Stimulated activated naive B cell treated with anti-CD40 and anti-IgM and Interleukin-4, amounts not matched to agents 10 μg/mL and 1 μg/mL and 100 μg/mL, for 72 hours (primary cell): ENCODE measurements around the gene PCDHGB1.
"Not testable (repeated sequence)": the region's sequence is repeated elsewhere in the genome, so short reads cannot be mapped to it uniquely, and the experiment has no call there.

Experiments
- ATAC-seq, 2 donors: fragments of 150-1000 bp; cut with Tn5 transposase; replicated peaks; 2 replicates each; pipeline ENCODE4 v1.10.0; 2021; ENCODE audit warnings: moderate library complexity in 1 of 2
- DNase-seq: peaks from one replicate; pipeline ENCODE4 v3.0.0; 2021
- H3K27ac Mint-ChIP-seq: one replicate; pipeline ENCODE4 v1.8.0; 2022; ENCODE audit warnings: mild to moderate bottlenecking, mixed read lengths
- H3K27me3 Mint-ChIP-seq, 2 donors: one replicate each; pipeline ENCODE4 v1.8.0; 2022; ENCODE audit warnings: mixed read lengths in 2 of 2
- H3K36me3 Mint-ChIP-seq, 2 donors: one replicate each; pipeline ENCODE4 v1.8.0; 2022; ENCODE audit warnings: mixed read lengths in 2 of 2, mild to moderate bottlenecking in 1 of 2
- H3K4me1 Mint-ChIP-seq, 2 donors: one replicate each; pipeline ENCODE4 v1.8.0; 2022; ENCODE audit warnings: mixed read lengths in 2 of 2, mild to moderate bottlenecking in 1 of 2
- H3K4me3 Mint-ChIP-seq, 2 donors: one replicate each; pipeline ENCODE4 v1.8.0; 2022; ENCODE audit warnings: mild to moderate bottlenecking in 2 of 2, mixed read lengths in 2 of 2, moderate library complexity in 1 of 2
- H3K9me3 Mint-ChIP-seq, 2 donors: one replicate each; pipeline ENCODE4 v1.8.0; 2022; ENCODE audit warnings: mixed read lengths in 2 of 2, mild to moderate bottlenecking in 1 of 2

Gene PCDHGB1

GRCh38 chr5:141349917-141350619 lies at the start of gene PCDHGB1:
PCDHGB1 (plus strand) TSS chr5:141350099; CDS start chr5:141350261, 162 bp downstream.
- Mint-ChIP-seq H3K4me1 (peaks cover 0 to 1% of the 10 kb centered on the region in 2 donors), H3K27ac (no peak within 1 kb of the TSS), H3K36me3 (peaks cover 14 to 27% of the 10 kb centered on the region in 2 donors), H3K4me3 (peak within 1 kb of the TSS in 1 of 2 donors; percentile 44), H3K9me3 (peaks cover 19 to 22% of the 10 kb centered on the region in 2 donors), H3K27me3 (peaks cover 54 to 74% of the 10 kb centered on the region in 2 donors)
- DNase-seq (no peak), ATAC-seq (no peak)

- peaks cover 49 to 68% of the 10 kb centered on the region in 2 donors for H3K36me3 Mint-ChIP-seq
- no peak within 1 kb of the TSS for H3K4me3 Mint-ChIP-seq
- H3K27ac Mint-ChIP-seq, result no peak within 1 kb of the TSS
- no peak for ATAC-seq
- no peaks in the 10 kb centered on the region for H3K27me3 Mint-ChIP-seq
- H3K4me1 Mint-ChIP-seq, result no peaks in the 10 kb centered on the region
- DNase-seq, result no peak
- peaks cover 37 to 40% of the 10 kb centered on the region in 2 donors for H3K9me3 Mint-ChIP-seq
Measured at GRCh38 chr5:141303756-141304155, 46.1 kb upstream of the PCDHGB1 start, which contains the start of gene SLC25A2. SLC25A2 (minus strand) TSS chr5:141304049; CDS start chr5:141303865, 184 bp downstream.

GRCh38 chr5:141306630-141307029 lies 43.3 kb upstream of the PCDHGB1 start:
- peaks cover 1 to 4% of the 10 kb centered on the region in 2 donors for H3K4me1 Mint-ChIP-seq
- ATAC-seq (no peak), DNase-seq (no peak)
- no peak overlapping the region for H3K4me3 Mint-ChIP-seq
- H3K36me3 Mint-ChIP-seq, result peaks cover 65 to 79% of the 10 kb centered on the region in 2 donors
- H3K27ac Mint-ChIP-seq, result no peak overlapping the region
- peaks cover 42 to 43% of the 10 kb centered on the region in 2 donors for H3K9me3 Mint-ChIP-seq
- no peaks in the 10 kb centered on the region for H3K27me3 Mint-ChIP-seq

- no peaks in the 10 kb centered on the region for H3K27me3 Mint-ChIP-seq
- DNase-seq (no peak), ATAC-seq (no peak)
- peaks cover 29 to 35% of the 10 kb centered on the region in 2 donors for H3K9me3 Mint-ChIP-seq
- H3K4me1 Mint-ChIP-seq, result peaks cover 15 to 21% of the 10 kb centered on the region in 2 donors
- peaks cover 83 to 88% of the 10 kb centered on the region in 2 donors for H3K36me3 Mint-ChIP-seq
- H3K4me3 Mint-ChIP-seq, result no peak overlapping the region
- H3K27ac Mint-ChIP-seq, result no peak overlapping the region
Measured at GRCh38 chr5:141313711-141314110, 36.2 kb upstream of the PCDHGB1 start.

GRCh38 chr5:141316963-141317362 lies 32.9 kb upstream of the PCDHGB1 start:
- ATAC-seq, H3K4me3 Mint-ChIP-seq, DNase-seq, H3K27me3 Mint-ChIP-seq: not testable (repeated sequence)
- peak overlapping the region; percentile 37 for H3K27ac Mint-ChIP-seq
- peaks cover 29 to 31% of the 10 kb centered on the region in 2 donors for H3K9me3 Mint-ChIP-seq
- H3K4me1 Mint-ChIP-seq, result peaks cover 26 to 36% of the 10 kb centered on the region in 2 donors
- H3K36me3 Mint-ChIP-seq, result peaks cover 77 to 82% of the 10 kb centered on the region in 2 donors

- H3K36me3 Mint-ChIP-seq, result peaks cover 59 to 60% of the 10 kb centered on the region in 2 donors
- peak overlapping the region; percentile 97 to 99 for H3K4me3 Mint-ChIP-seq
- H3K27me3 Mint-ChIP-seq, result no peaks in the 10 kb centered on the region
- no peak for ATAC-seq
- H3K4me1 Mint-ChIP-seq, result peaks cover 23 to 36% of the 10 kb centered on the region in 2 donors
- no peak for DNase-seq
- H3K27ac Mint-ChIP-seq, result peak overlapping the region; percentile 100
- peaks cover 25 to 29% of the 10 kb centered on the region in 2 donors for H3K9me3 Mint-ChIP-seq
Measured at GRCh38 chr5:141319202-141319601, 30.7 kb upstream of the PCDHGB1 start.

GRCh38 chr5:141319699-141320098 lies 30.2 kb upstream of the PCDHGB1 start:
- DNase-seq (no peak), ATAC-seq (no peak)
- no peaks in the 10 kb centered on the region for H3K27me3 Mint-ChIP-seq
- H3K4me1 Mint-ChIP-seq, result peaks cover 23 to 36% of the 10 kb centered on the region in 2 donors
- H3K4me3 Mint-ChIP-seq, result peak overlapping the region; percentile 97 to 99
- peak overlapping the region; percentile 100 for H3K27ac Mint-ChIP-seq
- H3K36me3 Mint-ChIP-seq, result peaks cover 55 to 56% of the 10 kb centered on the region in 2 donors
- H3K9me3 Mint-ChIP-seq, result peaks cover 23 to 28% of the 10 kb centered on the region in 2 donors

- H3K27ac Mint-ChIP-seq, result peak within 1 kb of the TSS; percentile 100
- H3K36me3 Mint-ChIP-seq, result peaks cover 47 to 48% of the 10 kb centered on the region in 2 donors
Measured at GRCh38 chr5:141320225-141321169, 29.4 kb upstream of the PCDHGB1 start, which contains the start of gene TAF7. TAF7 (minus strand) TSS chr5:141320784; CDS start chr5:141320044, 740 bp downstream.

GRCh38 chr5:141322261-141322660 lies 27.6 kb upstream of the PCDHGB1 start:
- H3K27me3 Mint-ChIP-seq, result peaks cover 12 to 13% of the 10 kb centered on the region in 2 donors
- H3K27ac Mint-ChIP-seq, result no peak overlapping the region
- H3K4me3 Mint-ChIP-seq, result peak overlapping the region in 1 of 2 donors; percentile 17
- no peak for ATAC-seq
- H3K9me3 Mint-ChIP-seq, result peaks cover 16% of the 10 kb centered on the region in 2 donors
- no peak for DNase-seq
- peaks cover 18 to 32% of the 10 kb centered on the region in 2 donors for H3K4me1 Mint-ChIP-seq
- H3K36me3 Mint-ChIP-seq, result peaks cover 33 to 34% of the 10 kb centered on the region in 2 donors

More at GRCh38 chr5:141320225-141321169, 29.4 kb upstream of the PCDHGB1 start, which contains the start of gene TAF7:
- Mint-ChIP-seq H3K4me3 (peak within 1 kb of the TSS; percentile 97 to 99), H3K4me1 (peaks cover 16 to 29% of the 10 kb centered on the region in 2 donors), H3K27me3 (no peaks in the 10 kb centered on the region), H3K9me3 (peaks cover 19 to 20% of the 10 kb centered on the region in 2 donors)
- ATAC-seq, result peak; percentile 95 to 96
- DNase-seq, result peak; percentile 92

GRCh38 chr5:141326088-141326854 lies 23.6 kb upstream of the PCDHGB1 start:
- ATAC-seq (peak; percentile 92 to 94), DNase-seq (peak; percentile 51)
- Mint-ChIP-seq H3K27me3 (peaks cover 35 to 43% of the 10 kb centered on the region in 2 donors), H3K36me3 (peaks cover 6 to 7% of the 10 kb centered on the region in 2 donors), H3K4me1 (peaks cover 3 to 7% of the 10 kb centered on the region in 2 donors), H3K9me3 (peaks cover 7 to 12% of the 10 kb centered on the region in 2 donors), H3K27ac (peak overlapping the region; percentile 91), H3K4me3 (peak overlapping the region; percentile 95)

- Mint-ChIP-seq H3K4me3 (no peak overlapping the region), H3K36me3 (peaks cover 6 to 17% of the 10 kb centered on the region in 2 donors), H3K9me3 (peaks cover 14 to 17% of the 10 kb centered on the region in 2 donors), H3K27ac (no peak overlapping the region), H3K4me1 (peaks cover 3 to 7% of the 10 kb centered on the region in 2 donors), H3K27me3 (peaks cover 49 to 63% of the 10 kb centered on the region in 2 donors)
- no peak for ATAC-seq
- no peak for DNase-seq
Measured at GRCh38 chr5:141328231-141328630, 21.7 kb upstream of the PCDHGB1 start.

- peaks cover 8 to 21% of the 10 kb centered on the region in 2 donors for H3K36me3 Mint-ChIP-seq
- no peak within 1 kb of the TSS for H3K4me3 Mint-ChIP-seq
- DNase-seq, result no peak
- ATAC-seq, result peak in 1 of 2 donors; percentile 48
- H3K27ac Mint-ChIP-seq, result no peak within 1 kb of the TSS
- peaks cover 3 to 7% of the 10 kb centered on the region in 2 donors for H3K4me1 Mint-ChIP-seq
- peaks cover 22% of the 10 kb centered on the region in 2 donors for H3K9me3 Mint-ChIP-seq
- peaks cover 65 to 85% of the 10 kb centered on the region in 2 donors for H3K27me3 Mint-ChIP-seq
Measured at GRCh38 chr5:141330299-141331080, 19.4 kb upstream of the PCDHGB1 start, which contains the start of gene PCDHGA1. PCDHGA1 (plus strand) TSS chr5:141330514.
